GM21619 (cell line): ENCODE results near the gene DBX1.
A peak's percentile ranks its signal among the peaks of the same experiment; 100 is the strongest.
"Not testable (repeated sequence)": the region's sequence is repeated elsewhere in the genome, so short reads cannot be mapped to it uniquely, and the experiment has no call there.

Experiments used
- ATAC-seq: cut with Tn5 transposase; IDR thresholded peaks from one replicate; pipeline ENCODE4 v1.9.1; 2021; ENCODE audit not compliant: unreplicated experiment

DBX1 gene

GRCh38 chr11:20160425-20161229, at the start of gene DBX1:
TSS of gene DBX1 (minus strand) at chr11:20160475. CDS start at chr11:20160324, 151 bp downstream.
- ATAC-seq: no peak

GRCh38 chr11:20208622-20209111, 48.4 kb upstream of the DBX1 start:
- ATAC-seq: no peak

- ATAC-seq: no peak
Observed at GRCh38 chr11:20207781-20208621, 47.7 kb upstream of the DBX1 start.

- ATAC-seq: no peak
Observed at GRCh38 chr11:20205807-20206206, 45.5 kb upstream of the DBX1 start.

- no peak for ATAC-seq
Observed at GRCh38 chr11:20204681-20205080, 44.4 kb upstream of the DBX1 start.

- no peak for ATAC-seq
Observed at GRCh38 chr11:20203831-20204230, 43.6 kb upstream of the DBX1 start.

GRCh38 chr11:20201231-20201630, 41.0 kb upstream of the DBX1 start:
- no peak for ATAC-seq

GRCh38 chr11:20200331-20200955, 40.2 kb upstream of the DBX1 start:
- ATAC-seq: not testable (repeated sequence)

- peak; percentile 66 for ATAC-seq
Observed at GRCh38 chr11:20197881-20198280, 37.6 kb upstream of the DBX1 start.

- no peak for ATAC-seq
Observed at GRCh38 chr11:20194470-20194869, 34.2 kb upstream of the DBX1 start.

GRCh38 chr11:20193307-20193706, 33.0 kb upstream of the DBX1 start:
- ATAC-seq: no peak

- ATAC-seq: no peak
Observed at GRCh38 chr11:20192641-20193040, 32.4 kb upstream of the DBX1 start.

- ATAC-seq: no peak
Observed at GRCh38 chr11:20192151-20192550, 31.9 kb upstream of the DBX1 start.

- no peak for ATAC-seq
Observed at GRCh38 chr11:20178976-20179375, 18.7 kb upstream of the DBX1 start.

- no peak for ATAC-seq
Observed at GRCh38 chr11:20177136-20177535, 16.9 kb upstream of the DBX1 start.

- ATAC-seq: no peak
Observed at GRCh38 chr11:20172721-20173447, 12.6 kb upstream of the DBX1 start.

GRCh38 chr11:20163783-20164481, 3.7 kb upstream of the DBX1 start:
- no peak for ATAC-seq

GRCh38 chr11:20162824-20163782, 2.8 kb upstream of the DBX1 start:
- no peak for ATAC-seq
